ENCODE data around the gene MTRR.

The MTRR gene

GRCh38 chr5:7857926-7858632 is 10.9 kb upstream of the MTRR start:
- no peak for DNase-seq

DNA sequence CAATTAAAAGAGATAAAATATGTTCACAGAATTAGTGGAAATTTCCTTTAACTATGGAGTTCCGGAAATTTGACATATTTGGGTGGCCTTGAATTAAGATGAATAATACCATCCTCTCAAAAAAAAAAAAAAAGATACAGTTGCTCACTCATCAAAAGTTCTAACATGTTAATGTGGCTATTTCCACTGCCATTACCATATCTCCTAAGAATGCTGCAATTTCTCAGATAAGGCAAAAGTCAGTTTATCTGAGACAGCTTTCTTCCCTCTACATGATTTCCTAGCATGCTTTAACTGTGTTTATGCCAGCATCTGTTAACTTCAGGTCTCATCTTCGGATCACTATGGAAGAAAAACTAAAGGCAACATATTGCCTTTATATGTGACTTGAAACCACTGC is 2.8 kb upstream of the MTRR start:
- no peak for DNase-seq

DNA sequence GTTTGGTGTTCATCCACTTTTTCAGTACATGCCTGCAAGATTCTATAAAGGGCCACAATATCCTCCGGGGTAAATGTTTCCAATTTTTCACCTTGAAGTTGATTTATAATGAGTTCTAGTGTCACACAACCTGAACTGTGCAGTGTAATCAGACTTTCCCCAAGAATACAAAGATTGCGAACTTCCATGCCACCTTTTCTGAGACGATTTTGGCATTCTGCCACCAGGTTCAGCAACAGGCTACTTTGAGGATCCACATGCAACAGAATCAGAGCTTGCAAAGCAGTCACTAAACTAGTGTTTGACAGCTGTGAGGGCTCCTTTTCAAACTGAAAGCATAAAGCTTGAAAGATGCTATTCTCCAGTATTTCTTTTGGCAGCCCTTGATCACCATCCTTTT is 1.7 kb upstream of the MTRR start:
- no peak for DNase-seq

GRCh38 chr5:7868427-7868772 is 548 bp upstream of the MTRR start:
- no peak for DNase-seq

DNA sequence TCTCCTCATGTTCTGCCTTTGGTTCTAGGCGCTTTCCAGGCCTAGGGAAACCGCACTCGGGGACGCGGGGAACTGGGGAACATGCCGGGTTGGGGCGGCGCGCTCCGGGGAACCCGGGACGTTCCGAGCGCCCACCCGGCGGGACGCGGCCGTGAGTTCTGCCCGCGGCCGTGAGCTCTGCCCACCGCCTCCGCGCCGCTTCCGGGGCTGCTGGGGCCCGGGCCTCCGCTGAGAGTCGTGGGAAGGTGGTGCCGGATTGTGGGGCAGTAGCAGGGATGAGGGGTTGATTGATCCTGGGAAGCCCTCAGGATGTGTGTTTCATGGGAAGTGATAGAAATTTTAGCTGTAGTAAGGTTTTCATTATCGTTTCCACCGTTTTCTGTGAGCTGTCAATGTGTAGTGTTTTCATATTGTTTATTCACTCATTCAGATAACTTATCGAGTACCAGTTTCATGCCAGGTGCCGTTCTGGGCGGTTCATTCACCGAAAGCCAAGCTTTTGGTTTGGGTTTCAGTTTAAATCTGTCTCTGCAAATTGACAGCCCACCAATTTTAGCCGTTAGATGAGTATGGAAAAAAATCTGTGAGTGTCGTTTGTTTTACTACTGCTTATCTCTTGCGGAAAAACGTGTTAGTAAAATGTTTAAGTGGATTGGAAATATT is 657 bp downstream of the MTRR start:
- no peak for DNase-seq

DNA sequence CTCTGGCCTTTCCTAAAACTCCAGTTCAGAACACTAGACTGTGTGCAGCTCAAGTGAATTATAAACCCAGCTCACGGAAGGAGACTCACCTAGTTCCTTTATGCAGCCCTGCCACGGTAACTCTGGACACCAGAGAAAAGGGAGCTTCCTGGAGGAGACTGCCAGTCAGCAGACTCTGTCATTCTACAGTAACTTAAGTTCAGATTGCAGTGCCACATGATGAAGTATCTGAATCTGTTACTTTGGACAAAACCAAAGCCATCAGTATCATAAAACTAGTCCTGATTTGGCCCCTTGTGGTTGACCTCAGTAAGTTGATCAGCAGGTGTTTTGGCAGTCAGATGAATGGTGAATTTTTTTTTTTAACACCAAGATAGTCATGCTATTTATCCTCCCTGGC is 2.7 kb downstream of the MTRR start:
- no peak for DNase-seq

- DNase-seq = no peak
Measured at GRCh38 chr5:7872517-7873130, 3.7 kb downstream of the MTRR start.

DNA sequence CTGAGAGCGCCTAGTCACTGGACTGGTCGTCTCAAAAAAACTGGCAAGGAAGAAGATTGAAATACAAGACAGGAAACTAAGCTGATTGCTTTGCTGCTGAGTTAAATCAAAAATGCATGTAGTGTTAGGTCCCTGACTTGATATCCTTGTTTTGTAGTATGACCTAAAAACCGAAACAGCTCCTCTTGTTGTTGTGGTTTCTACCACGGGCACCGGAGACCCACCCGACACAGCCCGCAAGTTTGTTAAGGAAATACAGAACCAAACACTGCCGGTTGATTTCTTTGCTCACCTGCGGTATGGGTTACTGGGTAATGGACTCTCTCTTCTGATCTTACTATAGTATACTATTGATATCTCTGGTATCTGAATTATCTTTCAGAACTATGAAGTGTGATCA is 4.3 kb downstream of the MTRR start:
- no peak for DNase-seq

DNA sequence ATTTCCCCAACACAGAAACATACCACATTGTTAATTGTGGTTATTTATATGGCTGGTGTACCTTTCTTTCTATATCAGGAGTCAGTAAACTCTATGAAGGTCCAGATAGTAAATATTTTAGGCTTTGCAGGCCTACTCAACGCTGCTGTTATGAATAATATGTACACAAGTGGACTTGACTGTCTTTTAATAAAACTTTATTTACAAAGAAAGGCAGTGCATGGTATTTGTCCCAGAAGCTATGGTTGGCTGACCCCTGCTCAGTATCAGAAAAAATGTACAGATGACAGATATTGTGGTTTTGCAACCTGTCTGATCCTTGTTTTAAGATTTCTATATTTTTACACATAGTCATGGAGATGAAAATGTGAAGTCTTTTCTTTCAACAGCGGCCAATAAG is 5.7 kb downstream of the MTRR start:
- no peak for DNase-seq

GRCh38 chr5:7875151-7875550 is 6.2 kb downstream of the MTRR start:
- no peak for DNase-seq

DNA sequence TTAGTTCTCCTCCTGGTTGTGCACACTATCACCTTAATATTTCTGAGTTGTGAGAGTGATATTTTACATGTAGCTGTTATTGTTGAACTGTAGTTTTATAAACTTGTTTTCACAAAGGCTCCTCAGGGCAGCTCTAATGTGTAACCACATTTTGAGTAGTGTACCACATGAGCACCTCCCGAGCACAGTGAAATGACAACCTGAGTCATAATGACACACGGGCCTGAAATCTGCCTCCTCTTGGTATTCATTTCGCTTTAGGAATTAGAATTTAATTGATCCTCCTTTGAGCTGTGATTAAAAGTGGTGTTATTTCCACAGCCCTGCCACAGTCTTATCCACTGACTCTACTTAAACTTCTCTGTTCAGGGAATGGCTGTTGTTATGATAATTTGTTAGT is 7.9 kb downstream of the MTRR start:
- DNase-seq = no peak

DNA sequence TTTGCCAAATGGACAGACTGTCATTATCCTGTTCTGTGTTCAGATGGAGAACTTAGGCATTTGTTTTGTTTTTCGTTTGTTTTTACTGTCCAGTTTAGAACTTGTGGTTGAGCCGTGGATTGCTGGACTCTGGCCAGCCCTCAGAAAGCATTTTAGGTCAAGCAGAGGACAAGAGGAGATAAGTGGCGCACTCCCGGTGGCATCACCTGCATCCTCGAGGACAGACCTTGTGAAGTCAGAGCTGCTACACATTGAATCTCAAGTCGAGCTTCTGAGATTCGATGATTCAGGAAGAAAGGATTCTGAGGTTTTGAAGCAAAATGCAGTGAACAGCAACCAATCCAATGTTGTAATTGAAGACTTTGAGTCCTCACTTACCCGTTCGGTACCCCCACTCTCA is 8.9 kb downstream of the MTRR start:
- no peak for DNase-seq

DNA sequence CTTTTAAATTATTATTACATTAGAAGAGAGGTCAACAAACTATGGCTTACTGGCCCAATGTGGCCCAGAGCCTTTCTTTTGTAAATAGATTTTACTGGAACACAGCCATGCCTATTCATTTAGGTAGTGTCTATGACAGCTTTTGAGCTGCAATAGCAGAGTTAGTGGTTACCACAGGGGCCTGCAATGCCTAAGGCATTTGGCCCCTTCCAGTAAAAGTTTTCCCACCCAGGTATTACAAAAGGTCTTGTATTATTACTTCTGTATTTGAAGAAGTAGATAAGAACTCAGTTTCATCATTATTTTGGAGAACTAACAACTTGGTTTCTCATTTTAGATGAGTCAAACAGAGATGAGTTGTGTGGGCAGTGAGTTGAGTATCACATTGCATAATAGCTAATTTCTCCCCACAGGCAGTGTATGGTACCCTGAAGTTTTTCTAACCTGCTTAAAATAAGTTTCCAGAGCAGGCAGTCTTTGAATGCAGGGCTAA is 9.5 kb downstream of the MTRR start:
- DNase-seq = no peak

DNA sequence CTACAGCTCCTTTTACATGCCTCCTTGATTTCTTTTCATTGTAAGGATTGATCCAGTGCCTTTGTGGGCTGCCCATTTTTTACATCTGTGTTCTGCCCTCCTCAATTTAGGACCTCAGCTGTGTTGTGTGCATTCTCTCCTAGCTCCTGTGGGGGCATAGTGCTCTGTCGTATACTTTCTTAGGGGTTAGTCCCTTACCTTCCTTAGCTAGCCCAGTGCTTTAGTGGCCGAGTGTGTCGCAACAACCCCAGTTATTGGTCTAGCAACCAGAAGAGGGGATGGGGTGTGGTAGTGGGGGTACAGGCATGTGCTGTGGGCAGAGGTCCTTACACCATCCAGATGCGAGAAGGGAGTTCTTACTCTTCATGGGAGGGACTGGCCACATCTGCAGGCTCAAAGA is 12.1 kb downstream of the MTRR start:
- DNase-seq = no peak

DNA sequence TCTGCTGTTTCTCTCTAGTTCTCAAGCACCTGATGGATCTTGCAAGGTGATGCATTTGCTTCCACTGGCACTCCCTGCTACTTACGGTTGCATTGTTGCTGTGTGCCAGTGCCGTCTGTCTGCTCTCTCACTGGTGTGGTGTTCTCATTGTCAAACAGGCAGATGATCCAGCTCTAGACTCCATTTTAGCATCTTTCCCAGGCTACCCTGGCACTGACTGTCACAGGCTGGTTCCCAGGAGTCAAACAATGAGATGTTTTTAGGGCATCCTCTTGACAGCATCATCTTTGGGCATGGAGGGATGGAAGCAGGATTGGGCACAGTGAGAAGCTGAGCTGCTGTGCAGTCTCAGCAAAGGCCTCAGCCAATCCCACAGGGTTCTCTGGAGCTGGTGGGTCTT is 12.9 kb downstream of the MTRR start:
- DNase-seq = no peak

DNA sequence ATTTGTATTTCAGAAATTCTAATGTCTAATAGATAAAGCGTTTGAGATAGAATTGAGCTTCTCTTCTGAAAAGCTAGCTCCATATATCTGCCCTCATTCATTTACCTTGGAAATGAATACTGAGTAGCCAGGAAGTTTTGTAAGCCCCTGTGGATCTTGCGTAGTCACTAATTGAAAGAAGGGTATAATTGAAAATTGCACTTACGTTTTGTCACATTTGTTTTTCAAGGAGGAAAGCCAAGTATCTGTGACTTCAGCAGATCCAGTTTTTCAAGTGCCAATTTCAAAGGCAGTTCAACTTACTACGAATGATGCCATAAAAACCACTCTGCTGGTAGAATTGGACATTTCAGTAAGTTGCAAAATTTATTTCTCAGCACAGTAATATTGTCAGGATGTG is 14.0 kb downstream of the MTRR start:
- DNase-seq = no peak

GRCh38 chr5:7884491-7885267 is 15.7 kb downstream of the MTRR start:
- no peak for DNase-seq

GRCh38 chr5:7886849-7887475 is 18.0 kb downstream of the MTRR start:
- DNase-seq = no peak

DNA sequence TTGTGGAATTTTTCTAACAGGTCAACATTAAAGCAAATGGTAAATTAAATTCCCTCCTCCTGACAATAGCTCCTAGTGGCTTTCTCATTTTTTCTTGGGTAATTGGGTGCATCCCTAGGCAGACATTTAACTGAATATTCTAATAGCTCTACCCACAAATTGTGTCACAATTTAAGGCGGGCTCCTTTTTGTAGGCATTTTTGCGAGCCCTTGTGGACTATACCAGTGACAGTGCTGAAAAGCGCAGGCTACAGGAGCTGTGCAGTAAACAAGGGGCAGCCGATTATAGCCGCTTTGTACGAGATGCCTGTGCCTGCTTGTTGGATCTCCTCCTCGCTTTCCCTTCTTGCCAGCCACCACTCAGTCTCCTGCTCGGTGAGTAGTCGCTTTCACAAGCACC is 20.0 kb downstream of the MTRR start:
- DNase-seq = no peak

DNA sequence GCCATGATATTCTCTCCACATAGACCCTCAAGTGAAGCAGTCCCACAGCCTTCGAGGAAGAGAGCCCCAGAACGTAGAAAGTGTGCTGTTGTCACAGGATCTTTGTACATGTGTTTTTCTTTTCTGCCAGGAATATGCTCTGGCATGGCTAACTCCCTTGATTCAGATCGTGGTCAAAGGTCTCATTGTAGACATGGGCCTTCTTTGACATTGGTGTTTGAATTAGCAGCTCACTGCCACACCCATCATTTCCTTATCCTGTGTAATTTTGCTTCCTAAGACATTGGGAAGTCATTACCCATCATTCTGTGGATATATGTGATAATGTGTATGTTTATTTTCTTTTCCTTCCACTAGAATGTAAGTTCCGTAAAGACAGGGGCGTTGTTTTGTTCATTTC is 25.5 kb downstream of the MTRR start:
- no peak for DNase-seq

GRCh38 chr5:7894860-7895259 is 25.9 kb downstream of the MTRR start:
- DNase-seq = no peak

- DNase-seq = no peak
Measured at GRCh38 chr5:7897014-7897600, 28.2 kb downstream of the MTRR start.

- DNase-seq = no peak
Measured at GRCh38 chr5:7902201-7902600, 33.3 kb downstream of the MTRR start.
